PC-3 (cell line): ENCODE measurements around the gene PDZRN4. TPM values are rescaled to one million over a fixed set of nuclear protein-coding genes. Genes with fewer than 3 reads are reported as not detected.
A peak's percentile ranks its signal among the peaks of the same experiment; 100 is the strongest.
"Not testable (repeated sequence)": the region's sequence is repeated elsewhere in the genome, so short reads cannot be mapped to it uniquely, and the experiment has no call there.

Experiments
- ATAC-seq: fragments of 200-7000 bp; cut with Tn5 transposase; 2 replicates; pipeline ENCODE4 v1.9.1; 2020; ENCODE audit warnings: mild to moderate bottlenecking, moderate library complexity
- BruUV-seq: library from RNA; stranded (reverse); fragments of 400-500 nt; replicated peaks from 2 replicates; lab custom pipeline; 2021; lab: Mats Ljungman, UMichigan
- CTCF ChIA-PET: fragments of 300-600 bp; sonication (Branson Sonifier 250); formaldehyde crosslinking; loops from one replicate; lab custom pipeline; 2022; ENCODE audit warnings: antibody characterized with exemption; lab: Charles Lee
- POLR2A ChIA-PET: fragments of 300-600 bp; sonication (Branson Sonifier 250); formaldehyde crosslinking; loops from one replicate; lab custom pipeline; 2022; ENCODE audit warnings: antibody characterized with exemption; ENCODE audit not compliant: unreplicated experiment; lab: Charles Lee
- DNase-seq: peaks from one replicate; pipeline ENCODE4 v3.0.0-alpha.2; 2015
- H2AFZ ChIP-seq: fragments of 300-600 bp; sonication (generic); 2 replicates; pipeline ENCODE4 v1.6.0; 2016; ENCODE audit warnings: antibody characterized with exemption, low read length
- H3F3A ChIP-seq: fragments of 300-600 bp; sonication (generic); one replicate; pipeline ENCODE4 v1.6.0; 2017; ENCODE audit warnings: antibody characterized with exemption, low read length, control low read depth, mild to moderate bottlenecking; ENCODE audit not compliant: unreplicated experiment
- H3K27ac ChIP-seq: fragments of 300-600 bp; sonication (generic); 2 replicates; pipeline ENCODE4 v1.5.1; 2016; ENCODE audit warnings: mild to moderate bottlenecking, low read length
- H3K27me3 ChIP-seq: fragments of 300-600 bp; sonication (generic); 2 replicates; pipeline ENCODE4 v1.6.1; 2016; ENCODE audit warnings: low read length, mixed read lengths
- H3K36me3 ChIP-seq: fragments of 300-600 bp; sonication (generic); 2 replicates; pipeline ENCODE4 v1.6.1; 2016; ENCODE audit warnings: low read depth, mixed run types, low read length, mixed read lengths
- H3K4me1 ChIP-seq: fragments of 300-600 bp; sonication (generic); 2 replicates; pipeline ENCODE4 v1.5.1; 2016; ENCODE audit warnings: low read length; ENCODE audit not compliant: insufficient read depth
- H3K4me2 ChIP-seq: fragments of 300-600 bp; sonication (generic); 2 replicates; pipeline ENCODE4 v1.6.0; 2016; ENCODE audit warnings: low read length
- H3K4me3 ChIP-seq: fragments of 300-600 bp; sonication (generic); 2 replicates; pipeline ENCODE4 v1.5.1; 2016; ENCODE audit warnings: mild to moderate bottlenecking, low read length, mixed read lengths
- H3K79me2 ChIP-seq: fragments of 300-600 bp; sonication (generic); 2 replicates; pipeline ENCODE4 v1.6.1; 2017; ENCODE audit warnings: low read length, mixed read lengths
- H3K9ac ChIP-seq: fragments of 300-600 bp; sonication (generic); 2 replicates; pipeline ENCODE4 v1.6.0; 2016; ENCODE audit warnings: mild to moderate bottlenecking, low read length
- H3K9me2 ChIP-seq: fragments of 300-600 bp; sonication (generic); replicated peaks from 2 replicates; pipeline ENCODE4 v1.6.1; 2016; ENCODE audit warnings: mixed run types, low read length, mixed read lengths
- H3K9me3 ChIP-seq: fragments of 300-600 bp; sonication (generic); 2 replicates; pipeline ENCODE4 v1.6.1; 2016; ENCODE audit warnings: low read length, mixed read lengths
- H4K20me1 ChIP-seq: fragments of 300-600 bp; sonication (generic); 2 replicates; pipeline ENCODE4 v1.6.1; 2016; ENCODE audit warnings: low read length, mixed read lengths
- CTCF ChIP-seq: fragments of 300-600 bp; sonication (generic); conservative IDR thresholded peaks from 2 replicates; pipeline ENCODE4 v1.5.1; 2017; ENCODE audit warnings: antibody characterized with exemption, low read depth, mild to moderate bottlenecking, low read length
- EZH2 ChIP-seq: fragments of 300-600 bp; sonication (generic); IDR thresholded peaks from one replicate; pipeline ENCODE4 v1.6.1; 2017; ENCODE audit warnings: antibody characterized with exemption, mild to moderate bottlenecking, low read length; ENCODE audit not compliant: unreplicated experiment
- EZH2phosphoT487 ChIP-seq: fragments of 300-600 bp; sonication (generic); IDR thresholded peaks from 2 replicates; pipeline ENCODE4 v1.6.1; 2018; ENCODE audit warnings: mild to moderate bottlenecking, antibody characterized with exemption, low read length, borderline replicate concordance
- intact Hi-C: fragments of 100-400 bp; cut with micrococcal nuclease; formaldehyde crosslinking; loops from 2 replicates; pipeline ENCODE4 v1.9.0; 2023
- total RNA-seq: library from RNA; depleted of rRNA; stranded (reverse); fragments of >200 nt; gene quantifications from 2 replicates; pipeline ENCODE4 v1.2.3, GENCODE V29; 2014

Gene PDZRN4
- total RNA-seq, 1 experiment from 2014 or later: not detected

DNA sequence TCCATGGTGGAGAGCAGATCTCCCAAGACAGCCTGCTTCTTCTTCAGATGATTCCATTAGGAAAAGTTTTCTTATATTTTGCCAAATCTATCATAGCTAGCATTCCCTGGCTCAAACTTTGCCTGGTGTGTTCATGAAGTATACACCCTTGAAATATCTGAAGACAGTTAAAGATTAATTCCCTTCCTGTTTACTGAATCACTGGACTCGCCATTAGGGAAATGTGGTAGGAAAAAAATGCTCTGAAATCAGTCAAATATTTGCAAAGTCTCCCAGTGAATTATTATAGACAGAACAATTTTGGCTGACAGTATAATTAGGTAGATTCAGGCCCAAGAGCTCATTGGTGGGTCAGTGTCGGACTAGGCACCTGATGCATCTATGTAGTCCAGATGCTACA lies 86.5 kb downstream of the PDZRN4 start:
- H3F3A ChIP-seq: no peaks in the 10 kb centered on the region
- BruUV-seq: no TSS peak

GRCh38 chr12:41277100-41277945 lies 89.2 kb downstream of the PDZRN4 start:
- TF ChIP-seq EZH2phosphoT487: no peak
- no peak for TF ChIP-seq EZH2
- peak; percentile 85 for TF ChIP-seq CTCF
- DNase-seq (peak; percentile 57), ATAC-seq (peak; percentile 50)
- Histone ChIP-seq H3K4me1 (no peaks in the 10 kb centered on the region), H3K27me3 (peaks cover 20% of the 10 kb centered on the region; the same call in 1 of the 2 replicates), H3K9ac (no peak overlapping the region), H3F3A (no peaks in the 10 kb centered on the region), H3K36me3 (no peaks in the 10 kb centered on the region), H2AFZ (peak overlapping the region; percentile 30; the same call in 1 of the 2 replicates), H3K9me2 (no peaks in the 10 kb centered on the region), H3K4me3 (no peak overlapping the region), H4K20me1 (no peaks in the 10 kb centered on the region), H3K79me2 (no peaks in the 10 kb centered on the region), H3K27ac (no peak overlapping the region), H3K4me2 (peak overlapping the region; percentile 34), H3K9me3 (no peaks in the 10 kb centered on the region)
- intact Hi-C loops: loop anchor here (1.0 to 10.0 kb wide), 4 partner anchors 147 to 747 kb away; no protein-coding TSS in a partner anchor
- BruUV-seq: no TSS peak
- POLR2A ChIA-PET: no interaction called here
- CTCF ChIA-PET: interaction anchor here (0.5 to 0.6 kb wide), 3 partner anchors 180 to 1423 kb away, joined by 3 to 4 read pairs (median 3); no protein-coding TSS in a partner anchor

More for the DNA sequence above, 86.5 kb downstream of the PDZRN4 start:
- TF ChIP-seq EZH2phosphoT487 (no peak), EZH2 (no peak), CTCF (no peak)
- ChIA-PET POLR2A (no interaction called here), CTCF (no interaction called here)
- no peaks in the 10 kb centered on the region for H4K20me1 ChIP-seq
- H3K9me3 ChIP-seq: no peaks in the 10 kb centered on the region
- H3K4me3 ChIP-seq: no peak overlapping the region
- no peak for ATAC-seq
- H3K27ac ChIP-seq: no peak overlapping the region
- no peaks in the 10 kb centered on the region for H3K9me2 ChIP-seq
- no peaks in the 10 kb centered on the region for H3K79me2 ChIP-seq
- DNase-seq: no peak
- no peaks in the 10 kb centered on the region for H3K36me3 ChIP-seq
- no peak overlapping the region for H3K4me2 ChIP-seq
- peaks cover 20% of the 10 kb centered on the region; the same call in 1 of the 2 replicates for H3K27me3 ChIP-seq
- H3K9ac ChIP-seq: no peak overlapping the region
- no peaks in the 10 kb centered on the region for H3K4me1 ChIP-seq
- intact Hi-C loops: loop anchor here (10.0 kb wide), 1 partner anchor 150 kb away; no protein-coding TSS in a partner anchor
- no peak overlapping the region for H2AFZ ChIP-seq

- Histone ChIP-seq H2AFZ (no peak overlapping the region), H3K36me3 (no peaks in the 10 kb centered on the region), H3K27me3 (peaks cover 17% of the 10 kb centered on the region; the same call in 1 of the 2 replicates), H4K20me1 (no peaks in the 10 kb centered on the region), H3F3A (no peaks in the 10 kb centered on the region), H3K4me2 (no peak overlapping the region), H3K9me2 (no peaks in the 10 kb centered on the region), H3K79me2 (no peaks in the 10 kb centered on the region), H3K4me3 (no peak overlapping the region), H3K27ac (no peak overlapping the region), H3K9me3 (no peaks in the 10 kb centered on the region), H3K4me1 (no peaks in the 10 kb centered on the region), H3K9ac (no peak overlapping the region)
- ChIA-PET POLR2A (no interaction called here), CTCF (interaction anchor here (0.5 to 0.6 kb wide), 2 partner anchors 182 to 1424 kb away, joined by 3 read pairs; no protein-coding TSS in a partner anchor)
- BruUV-seq: no TSS peak
- TF ChIP-seq EZH2 (no peak), EZH2phosphoT487 (no peak), CTCF (no peak)
- intact Hi-C loops: loop anchor here (1.0 to 10.0 kb wide), 4 partner anchors 147 to 747 kb away; no protein-coding TSS in a partner anchor
- ATAC-seq (peak; percentile 37), DNase-seq (peak; percentile 11)
Measured at GRCh38 chr12:41277946-41278267, 89.8 kb downstream of the PDZRN4 start.

DNA sequence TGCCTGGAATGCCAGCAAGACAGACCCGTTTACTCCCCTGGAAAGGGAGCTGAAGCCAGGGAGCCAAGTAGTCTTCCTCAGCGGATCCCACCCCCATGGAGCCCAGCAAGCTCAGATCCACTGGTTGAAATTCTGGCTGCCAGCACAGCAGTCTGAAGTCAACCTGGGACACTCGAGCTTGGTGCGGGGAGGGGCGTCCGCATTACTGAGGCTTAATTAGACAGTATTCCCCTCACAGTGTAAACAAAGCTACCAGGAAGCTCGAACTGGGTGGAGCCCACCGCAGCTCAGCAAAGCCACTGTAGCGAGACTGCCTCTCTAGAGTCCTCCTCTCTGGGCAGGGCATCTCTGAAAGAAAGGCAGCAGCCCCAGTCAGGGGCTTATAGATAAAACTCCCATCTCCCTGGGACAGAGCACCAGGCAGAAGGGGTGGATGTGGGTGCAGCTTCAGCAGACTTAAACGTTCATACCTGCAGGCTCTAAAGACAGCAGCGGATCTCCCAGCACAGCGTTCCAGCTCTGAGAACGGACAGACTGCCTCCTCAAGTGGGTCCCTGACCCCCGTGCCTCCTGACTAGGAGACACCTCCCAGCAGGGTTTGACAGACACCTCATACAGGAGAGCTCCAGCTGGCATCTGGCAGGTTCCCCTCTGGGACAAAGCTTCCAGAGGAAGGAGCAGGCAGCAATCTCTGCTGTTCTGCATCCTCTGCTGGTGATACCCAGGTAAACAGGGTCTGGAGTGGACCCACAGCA lies 92.4 kb downstream of the PDZRN4 start:
- POLR2A ChIA-PET: not testable (repeated sequence)

More for the DNA sequence above, 92.4 kb downstream of the PDZRN4 start:
- H3K4me2 ChIP-seq, H3K4me3 ChIP-seq, H3K27ac ChIP-seq, CTCF ChIA-PET, H3K9ac ChIP-seq, BruUV-seq, H2AFZ ChIP-seq, ATAC-seq, H4K20me1 ChIP-seq, H3K4me1 ChIP-seq, H3K9me3 ChIP-seq, H3K36me3 ChIP-seq, intact Hi-C loops, H3K9me2 ChIP-seq, H3F3A ChIP-seq, DNase-seq, H3K79me2 ChIP-seq, H3K27me3 ChIP-seq: not testable (repeated sequence)
